Ovary (tissue), 3 donors: ENCODE results near the gene TET1.

Experiments
- CTCF ChIP-seq, 3 donors: fragments of 450-650 bp in 2 of 3; fragments of 200-600 bp in 1 of 3; IDR thresholded peaks; one replicate each; pipeline versions ENCODE4 v1.5.1 to v1.8.0; 2016 to 2022; ENCODE audit warnings: antibody characterized with exemption in 3 of 3, mild to moderate bottlenecking in 1 of 3
- POLR2A ChIP-seq: fragments of 450-650 bp; IDR thresholded peaks from one replicate; pipeline ENCODE4 v1.6.1; 2017; ENCODE audit warnings: antibody characterized with exemption, mild to moderate bottlenecking, moderate library complexity
- donor health status: DM: no; HTN: no; CAD: no.

DNA sequence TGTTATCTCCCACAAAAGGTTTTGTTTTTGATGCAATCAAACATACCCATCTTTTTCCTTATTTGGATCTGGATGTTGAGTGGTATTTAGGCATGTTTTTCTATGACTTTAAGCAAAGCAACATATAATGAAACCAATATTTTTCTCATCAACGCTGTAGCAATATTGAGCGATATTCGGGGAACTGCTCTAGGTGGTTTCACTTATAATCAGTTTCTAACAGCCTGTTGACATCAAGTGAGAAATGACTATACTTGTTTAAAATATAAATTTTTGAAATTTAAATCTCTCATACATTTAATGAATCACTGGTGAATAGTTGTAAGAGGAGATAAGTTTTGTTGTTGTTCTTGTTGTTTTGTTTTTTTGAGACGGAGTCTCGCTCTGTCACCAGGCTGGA lies 108.1 kb downstream of the TET1 start:
- TF ChIP-seq POLR2A, result no peak
- TF ChIP-seq CTCF (IDR thresholded peaks at IDR 0.05), result no peak
